ENCODE results near the gene GEMIN8. TPM values are rescaled to one million over a fixed set of nuclear protein-coding genes. Genes with fewer than 3 reads are reported as not detected.
A peak's percentile ranks its signal among the peaks of the same experiment; 100 is the strongest.

GEMIN8 gene
- total and polyA plus RNA-seq, 2 of the 8 experiments (the other 6 are each of a cell fraction or from before 2014, with no cell fraction given): 18.2 to 31.4 TPM

GRCh38 chrX:13994104-13994503, 35.6 kb downstream of the GEMIN8 start:
- H3K27ac ChIP-seq (ENCODE audit: low read depth, low read length): no peak overlapping the region
- no peaks in the 10 kb centered on the region for H4K20me1 ChIP-seq (replicated peaks in 1 of 2; ENCODE audit: control insufficient read depth in 1 of 2, insufficient read depth in 2 of 2, low read length in 2 of 2)
- H3K23me2 ChIP-seq (ENCODE audit: low read depth, low read length): no peaks in the 10 kb centered on the region
- H3K23ac ChIP-seq (ENCODE audit: insufficient read length): no peak overlapping the region
- no peak overlapping the region for H4K8ac ChIP-seq (ENCODE audit: extremely low read depth, insufficient read depth, low read length)
- no peaks in the 10 kb centered on the region for H3K79me2 ChIP-seq (ENCODE audit: control insufficient read depth in 1 of 2, insufficient read depth in 2 of 2, low read length in 2 of 2)
- no peak for TF ChIP-seq POLR2AphosphoS5 (IDR thresholded peaks at IDR 0.05; ENCODE audit: low read depth, low read length)
- TF ChIP-seq RAD21 (IDR thresholded peaks at IDR 0.05 in 1 of 2, conservative IDR thresholded peaks at IDR 0.05 in 1 of 2; ENCODE audit: low read depth in 2 of 2, low read length in 2 of 2): no peak
- no peak for TF ChIP-seq CEBPB (IDR thresholded peaks at IDR 0.05; ENCODE audit: low read depth, low read length)
- no peak for TF ChIP-seq KDM5A (IDR thresholded peaks at IDR 0.05; ENCODE audit: low read length)
- no peak for TF ChIP-seq MAX (IDR thresholded peaks at IDR 0.05)
- WGBS, 2 experiments (ENCODE audit: extremely low coverage in 1 of 2, insufficient coverage in 1 of 2, insufficient read length in 1 of 2, insufficient replicate concordance in 2 of 2, low coverage in 1 of 2, low lambda C conversion rate in 2 of 2, missing lambda C conversion rate in 1 of 2): 90% methylated on average over 7 of the region's 7 CpGs; no CpG with 5 or more reads in 1 of the 2 experiments
- no peak overlapping the region for H3K4me3 ChIP-seq (ENCODE audit: extremely low read depth in 1 of 4, insufficient read depth in 2 of 4, low read depth in 3 of 4, low read length in 4 of 4)
- no peaks in the 10 kb centered on the region for H3K36me3 ChIP-seq (ENCODE audit: control insufficient read depth in 2 of 4, insufficient read depth in 4 of 4, low read length in 3 of 4)
- H3K9me3 ChIP-seq (ENCODE audit: insufficient read depth in 2 of 2, low read depth in 1 of 2, low read length in 1 of 2): no peaks in the 10 kb centered on the region
- no peaks in the 10 kb centered on the region for H3K27me3 ChIP-seq (replicated peaks in 1 of 4; ENCODE audit: control insufficient read depth in 3 of 4, extremely low read depth in 1 of 4, insufficient read depth in 3 of 4, low read length in 3 of 4)
- no peak overlapping the region for H3K18ac ChIP-seq (ENCODE audit: extremely low read depth, low read length)
- no peak overlapping the region for H4K91ac ChIP-seq (replicated peaks; ENCODE audit: insufficient read length, low read length)
- DNase-seq (ENCODE audit: low read depth in 1 of 2, low spot score in 2 of 2) (no peak), FAIRE-seq (peak; percentile 13)
- H2BK120ac ChIP-seq (replicated peaks; ENCODE audit: low read depth, low read length): no peak overlapping the region
- ChIA-PET POLR2A (ENCODE audit: partially characterized antibody) (no interaction called here), CTCF (ENCODE audit: partially characterized antibody) (interaction anchor here (1.4 kb wide), 1 partner anchor 21 kb away, joined by 5 read pairs; no protein-coding TSS in a partner anchor)
- H3K79me1 ChIP-seq (ENCODE audit: low read depth, low read length): no peaks in the 10 kb centered on the region
- H2BK20ac ChIP-seq (ENCODE audit: low read length): no peak overlapping the region
- H2AK5ac ChIP-seq (ENCODE audit: low read depth, low read length): no peak overlapping the region
- no peak overlapping the region for H4K5ac ChIP-seq (ENCODE audit: insufficient read length, low read depth, low read length)
- peaks cover 0 to 3% (median 0%) of the 10 kb centered on the region in 4 experiments; a peak in 1 of 7 replicates for H3K4me1 ChIP-seq (replicated peaks in 1 of 4; ENCODE audit: control insufficient read depth in 3 of 4, insufficient read depth in 4 of 4, low read length in 3 of 4)
- no peak overlapping the region for H3K14ac ChIP-seq (ENCODE audit: insufficient read length)
- no peak overlapping the region for H3K4me2 ChIP-seq (ENCODE audit: insufficient read depth in 1 of 2, low read depth in 2 of 2, low read length in 2 of 2)
- H2AFZ ChIP-seq (ENCODE audit: low read length): no peak overlapping the region
- H2BK5ac ChIP-seq (ENCODE audit: low read depth, low read length): no peak overlapping the region
- H3K4ac ChIP-seq (replicated peaks; ENCODE audit: insufficient read length, low read depth, low read length): no peak overlapping the region
- no peak overlapping the region for H2BK12ac ChIP-seq (ENCODE audit: low read depth, low read length)
- no peak overlapping the region for H3K56ac ChIP-seq (replicated peaks; ENCODE audit: insufficient read length, low read depth, low read length)
- H2BK15ac ChIP-seq (ENCODE audit: low read length): no peak overlapping the region
- no peak overlapping the region for H3K9ac ChIP-seq (replicated peaks in 1 of 4; ENCODE audit: extremely low read depth in 1 of 4, low read depth in 3 of 4, low read length in 3 of 4)

All from H1 (cell line).